Hematopoietic multipotent progenitor cell treated with erythropoietin and hydrocortisone succinate and interleukin-3 and kit ligand, for 6 days (in vitro differentiated cells): ENCODE data around the gene RAD9B.
"Not testable (repeated sequence)": the region's sequence is repeated elsewhere in the genome, so short reads cannot be mapped to it uniquely, and the experiment has no call there.

Source experiments
- DNase-seq: peaks from one replicate; pipeline ENCODE4 v3.0.0-alpha.2; 2015

RAD9B gene

DNA sequence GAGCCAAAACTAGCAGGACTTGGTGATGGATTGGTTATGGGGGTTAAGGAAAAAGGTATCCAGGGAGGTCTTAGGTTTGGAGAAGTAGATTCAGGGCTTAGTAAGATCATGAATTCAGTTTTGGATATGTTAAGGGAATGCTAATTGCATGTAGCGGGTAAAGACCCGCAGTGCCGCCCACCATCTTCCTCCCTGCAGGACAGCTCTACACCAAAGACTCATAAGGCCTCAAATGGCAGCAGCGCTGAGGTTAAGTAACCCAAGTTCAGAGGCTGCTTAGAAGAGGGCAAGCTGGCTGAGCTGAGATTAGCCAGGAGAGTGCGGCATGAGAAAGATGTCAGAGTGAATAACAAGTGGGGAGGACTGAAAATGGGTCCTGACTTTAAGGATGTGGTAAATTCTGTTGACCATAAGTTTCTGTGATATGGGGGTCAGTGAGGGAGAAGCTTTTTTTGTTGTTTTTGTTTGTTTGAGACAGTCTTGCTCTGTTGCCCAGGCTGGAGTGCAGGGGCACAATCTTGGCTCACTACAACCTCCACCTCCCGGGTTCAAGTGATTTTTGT, 26.2 kb downstream of the RAD9B start:
- no peak for DNase-seq

DNA sequence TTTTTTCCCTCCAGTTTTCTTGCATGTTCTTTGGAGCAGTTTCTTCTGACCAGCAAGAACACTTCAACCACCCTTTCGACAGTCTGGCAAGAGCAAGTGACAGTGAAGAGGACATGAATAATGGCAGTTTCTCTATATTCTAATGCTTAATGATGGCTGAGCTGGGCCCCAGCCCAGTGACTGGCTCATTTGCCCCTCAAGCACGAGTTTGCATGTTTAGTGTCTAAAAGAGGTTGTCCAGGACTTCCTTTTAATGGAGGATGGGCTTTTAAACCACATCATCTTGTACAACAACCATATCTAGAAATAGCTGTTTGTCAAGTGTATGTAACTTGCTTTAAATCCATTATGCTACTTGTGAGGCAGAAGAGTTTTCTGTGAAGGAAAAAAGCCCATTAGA, 28.4 kb downstream of the RAD9B start:
- DNase-seq = no peak

DNA sequence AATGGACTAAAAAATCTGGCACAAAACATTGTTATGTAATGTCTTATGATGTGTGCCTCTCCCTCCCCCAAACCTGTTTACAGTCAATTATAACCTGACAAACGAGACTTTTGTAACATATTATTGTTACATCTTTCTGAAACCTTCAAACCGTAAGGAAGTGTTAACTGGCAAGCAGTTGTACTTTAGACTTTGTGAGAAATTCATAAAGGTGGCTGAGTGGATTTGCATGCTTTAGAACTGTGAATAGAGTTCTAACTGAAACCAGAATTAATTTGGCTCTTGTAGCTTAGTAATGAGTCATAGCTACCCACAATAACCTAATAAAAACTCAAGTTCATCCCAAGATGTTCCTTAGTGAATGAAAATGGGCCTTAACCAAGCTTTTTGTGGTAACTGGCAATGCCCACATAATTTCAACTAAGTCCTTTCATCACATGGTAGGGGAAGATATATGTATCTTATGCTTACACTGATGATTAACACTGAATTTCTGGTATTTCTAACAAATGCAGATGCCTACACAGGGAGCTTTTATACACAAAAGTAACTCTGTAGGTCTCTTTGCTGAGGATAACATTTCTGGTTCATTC, 29.7 kb downstream of the RAD9B start:
- no peak for DNase-seq

DNA sequence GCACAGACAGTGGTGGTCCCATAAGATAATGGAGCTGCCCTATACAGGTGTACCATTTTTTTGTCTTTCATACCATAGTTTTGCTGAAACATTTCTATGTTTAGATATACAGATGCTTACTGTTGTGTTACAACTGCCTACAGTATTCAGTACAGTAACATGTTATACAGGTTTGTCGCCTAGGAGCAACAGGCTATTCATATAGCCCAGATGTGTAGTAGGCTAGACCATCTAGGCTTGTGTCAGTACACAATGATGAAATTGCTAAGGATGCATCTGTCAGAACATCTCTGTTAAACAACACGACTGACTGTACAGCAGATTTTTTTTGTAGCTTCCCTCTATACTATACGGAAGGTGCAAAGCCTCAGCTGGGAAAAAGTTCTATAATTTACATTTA, 30.5 kb downstream of the RAD9B start:
- DNase-seq = no peak

DNA sequence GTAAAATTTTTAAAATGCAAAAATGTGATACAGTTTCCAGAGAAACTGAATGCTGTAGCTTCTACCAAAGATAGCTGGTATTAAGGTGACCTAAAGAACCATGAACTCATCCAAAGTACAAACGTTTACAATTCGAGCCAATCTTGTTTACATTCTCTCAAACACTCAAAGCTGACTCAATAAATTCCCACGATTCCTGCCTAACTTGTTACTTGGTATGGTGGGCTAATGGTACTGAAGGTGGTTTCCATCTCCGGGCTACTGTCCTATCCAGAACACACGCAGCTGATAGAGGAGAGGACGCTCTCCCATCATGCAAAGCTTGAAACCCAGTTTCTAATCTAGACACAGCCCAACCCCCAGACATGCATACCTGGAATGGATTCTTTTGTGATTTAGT, 31.5 kb downstream of the RAD9B start:
- DNase-seq = no peak

DNA sequence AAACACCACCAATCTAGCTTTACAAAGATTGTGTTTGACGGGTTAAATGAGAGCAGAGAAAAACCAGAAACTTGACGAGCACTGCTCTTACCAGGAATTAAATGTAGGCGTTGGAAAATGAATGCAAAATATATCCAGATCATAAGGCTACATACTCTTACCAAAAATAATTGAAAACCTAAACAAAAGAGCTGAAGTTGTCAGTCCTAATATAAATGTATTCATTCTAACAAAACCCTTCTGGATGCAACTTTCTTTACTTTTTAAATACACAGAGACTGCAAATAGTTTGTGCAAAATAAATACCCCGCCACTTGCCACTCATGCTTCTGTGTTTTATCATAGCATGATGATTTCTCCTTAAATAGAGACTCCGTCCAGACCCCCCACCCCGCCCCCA, 32.7 kb downstream of the RAD9B start:
- no peak for DNase-seq

DNA sequence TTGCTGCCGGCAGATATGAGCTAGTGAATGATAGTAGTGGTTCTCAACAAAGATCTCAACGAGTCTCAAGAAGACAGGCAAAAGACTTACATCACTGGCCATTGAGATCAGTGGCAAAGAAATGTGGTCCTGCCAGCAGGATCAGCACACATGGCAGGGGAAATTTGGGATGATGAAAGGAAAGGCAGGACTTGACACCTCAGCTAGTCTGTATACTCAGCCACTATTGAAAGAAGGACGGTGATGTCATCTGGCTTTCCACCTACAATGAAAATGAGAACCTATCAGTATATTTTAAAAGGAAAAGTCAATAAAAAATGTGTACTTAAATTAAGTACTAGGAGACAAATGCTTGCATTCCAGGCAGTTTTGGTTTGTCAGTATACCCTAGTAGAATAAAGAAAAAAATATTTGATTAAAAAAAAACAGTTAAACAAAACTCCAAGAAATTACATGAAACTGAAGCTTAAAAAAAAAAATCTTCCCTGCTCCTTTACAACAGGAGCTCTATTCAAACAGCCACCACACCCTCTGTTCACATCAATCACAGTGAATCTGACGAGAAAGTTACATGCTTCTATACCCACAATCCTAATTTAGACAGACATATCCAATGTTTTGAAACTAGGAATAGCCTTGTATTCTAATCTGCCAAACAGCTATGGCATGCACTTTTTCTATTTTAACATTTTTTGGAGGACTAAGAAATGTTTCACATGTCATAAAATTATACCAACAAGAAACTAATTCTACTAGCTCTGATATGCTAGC, 34.9 kb downstream of the RAD9B start:
- no peak for DNase-seq

DNA sequence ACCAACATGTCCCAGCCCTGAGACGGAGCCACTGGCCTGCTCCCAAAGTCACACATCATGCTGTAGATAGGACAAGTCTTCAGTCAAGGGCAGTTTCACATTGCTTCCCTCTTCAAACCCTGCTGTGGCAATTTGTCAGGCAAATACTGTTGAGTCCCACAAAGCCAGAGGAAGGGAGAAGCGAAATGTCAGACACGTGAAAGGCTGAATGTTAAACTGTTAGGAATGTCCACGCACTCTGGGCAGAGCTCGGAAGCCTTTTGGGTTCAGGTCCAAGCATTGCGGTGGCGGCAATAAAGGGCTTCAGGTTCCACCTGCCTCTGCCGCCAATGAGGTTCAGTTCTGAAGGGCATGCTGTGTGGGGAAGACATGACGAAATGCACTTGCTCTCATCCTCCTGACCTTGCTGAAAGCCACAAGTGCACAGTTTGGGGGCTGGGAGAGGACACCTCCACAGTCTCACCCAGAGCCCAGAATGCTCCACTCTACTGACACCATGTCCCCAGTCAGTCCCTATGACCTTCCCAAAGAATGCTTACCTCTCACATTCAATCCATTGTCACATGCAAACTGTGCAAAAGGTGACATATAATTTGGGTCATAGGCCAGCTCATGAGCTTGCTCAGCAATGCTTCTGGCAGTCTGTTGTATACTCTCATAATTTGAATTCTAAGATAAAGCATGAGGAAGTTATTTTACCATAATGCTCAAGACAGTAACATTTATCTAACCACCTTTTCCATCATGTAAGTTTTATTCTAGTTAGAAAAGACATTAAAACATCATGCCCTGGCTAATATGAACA, 35.7 kb downstream of the RAD9B start:
- no peak for DNase-seq

DNA sequence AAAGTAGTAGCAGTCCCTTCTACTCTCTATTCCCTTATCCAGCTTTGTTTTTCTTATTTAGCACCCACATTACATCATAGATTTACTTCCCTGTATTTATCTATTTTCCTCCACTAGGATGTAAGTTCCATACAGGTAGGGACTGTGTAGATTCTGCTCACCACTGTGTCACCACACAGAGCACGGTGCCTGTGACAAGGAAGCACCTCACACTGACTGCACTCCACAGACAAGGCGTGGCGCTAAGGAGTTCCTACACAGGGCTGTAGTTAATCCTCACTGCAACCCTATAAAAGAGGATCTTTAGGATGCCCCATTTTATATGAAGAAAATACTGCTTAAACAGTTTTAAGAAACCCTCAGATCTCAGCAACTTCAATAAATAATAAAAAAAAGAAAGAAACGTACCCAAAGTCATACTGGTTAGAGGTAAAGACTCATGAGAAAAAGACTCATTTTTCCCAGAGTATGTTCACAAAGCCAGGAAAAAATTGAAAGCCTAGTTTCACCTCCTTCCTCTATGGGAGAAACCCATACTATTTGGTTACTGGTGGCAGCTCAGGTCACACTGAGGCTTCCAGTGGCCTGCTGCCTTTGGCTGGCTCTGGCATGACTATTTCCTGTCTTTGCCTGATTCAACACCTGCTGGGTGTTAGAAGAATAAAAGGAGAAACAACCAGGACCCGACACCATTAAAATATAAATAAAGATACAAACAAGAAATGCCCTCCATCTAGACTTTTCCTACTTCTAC, 36.9 kb downstream of the RAD9B start:
- no peak for DNase-seq

DNA sequence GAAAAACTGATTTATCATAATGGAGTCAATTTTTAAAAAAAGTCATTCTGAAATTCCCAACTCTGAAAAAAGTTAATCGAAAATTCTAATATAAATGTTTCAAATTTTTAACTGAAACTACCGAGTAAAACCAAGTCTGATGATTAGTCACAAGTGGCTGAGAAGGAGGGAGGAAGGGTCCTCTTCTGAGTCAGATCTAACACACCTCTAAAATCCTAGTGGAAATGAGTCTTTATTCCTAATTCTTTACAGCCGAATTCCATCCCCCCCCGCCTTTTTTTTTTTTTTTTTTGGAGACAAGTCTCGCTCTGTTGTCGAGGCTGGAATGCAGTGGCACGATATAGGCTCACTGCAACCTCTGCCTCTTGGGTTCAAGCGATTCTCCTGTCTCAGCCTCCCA, 37.9 kb downstream of the RAD9B start:
- no peak for DNase-seq

DNA sequence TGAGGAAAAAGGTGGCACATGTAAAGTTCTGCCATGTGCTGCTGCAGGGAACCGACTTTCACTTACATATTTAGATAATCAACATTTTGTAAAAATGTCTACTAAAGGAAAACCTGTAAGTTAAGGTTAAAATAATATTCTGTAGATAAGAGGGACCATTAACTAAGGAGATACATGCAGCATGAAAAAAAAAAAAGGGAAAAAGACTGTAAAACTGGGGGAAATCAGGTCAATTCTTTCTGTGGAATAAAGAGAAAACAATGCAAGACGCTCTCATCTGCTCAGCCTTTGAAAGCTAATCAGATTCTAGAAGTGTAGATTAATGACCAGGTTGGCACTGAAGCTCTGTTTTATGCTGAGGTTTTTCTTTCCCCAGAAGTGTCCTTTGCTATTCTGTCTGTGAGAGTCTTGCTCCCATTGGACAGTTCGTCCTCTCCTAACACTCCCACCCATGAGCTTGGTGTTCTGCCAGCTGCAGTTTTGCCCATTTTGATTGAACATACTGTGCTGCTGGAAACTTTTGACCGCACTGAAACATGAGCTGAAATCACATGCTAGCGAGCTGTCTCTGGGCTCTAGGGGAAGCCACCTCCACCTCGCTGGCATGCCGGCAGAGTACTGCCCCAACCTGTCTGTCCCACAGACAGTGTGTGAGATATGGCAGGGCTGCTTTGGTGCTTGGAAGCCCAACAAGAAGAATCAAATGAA, 41.3 kb downstream of the RAD9B start:
- DNase-seq = no peak

DNA sequence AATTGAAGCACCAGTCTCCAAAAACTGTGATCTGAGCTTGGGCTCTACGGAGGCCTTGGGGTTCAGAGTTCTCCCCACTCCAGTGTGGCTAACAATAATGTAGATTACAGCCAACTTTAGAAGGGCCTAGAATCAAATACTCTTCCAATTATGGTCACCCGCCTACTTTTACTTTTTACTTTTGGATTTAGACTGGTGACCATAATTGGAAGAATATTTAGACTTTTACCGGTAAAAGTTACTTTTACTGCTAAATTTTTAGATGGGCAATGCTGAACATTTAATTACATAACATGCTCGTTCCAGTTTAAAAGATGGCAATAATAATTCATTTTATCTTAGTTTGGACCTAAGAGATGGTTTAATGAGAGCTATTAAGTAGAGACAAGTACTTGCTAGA, 41.8 kb downstream of the RAD9B start:
- DNase-seq = no peak

DNA sequence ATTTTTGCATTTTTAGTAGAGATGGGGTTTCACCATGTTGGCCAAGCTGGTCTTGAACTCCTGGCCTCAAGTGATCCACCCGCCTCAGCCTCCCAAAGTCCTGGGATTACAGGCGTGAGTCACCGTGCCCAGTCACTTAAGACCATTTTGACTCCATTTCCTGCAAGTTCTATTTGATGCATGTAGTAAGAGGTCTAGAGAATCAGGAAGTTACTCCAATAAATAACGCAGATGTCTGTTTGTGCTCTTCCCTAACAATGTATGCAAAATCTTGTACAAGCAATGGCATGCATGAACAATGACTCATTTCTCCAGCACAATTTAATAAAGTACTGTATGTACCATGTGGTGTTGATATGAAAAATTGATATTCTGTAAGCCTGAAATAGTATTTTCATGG, 43.1 kb downstream of the RAD9B start:
- not testable (repeated sequence) for DNase-seq

DNA sequence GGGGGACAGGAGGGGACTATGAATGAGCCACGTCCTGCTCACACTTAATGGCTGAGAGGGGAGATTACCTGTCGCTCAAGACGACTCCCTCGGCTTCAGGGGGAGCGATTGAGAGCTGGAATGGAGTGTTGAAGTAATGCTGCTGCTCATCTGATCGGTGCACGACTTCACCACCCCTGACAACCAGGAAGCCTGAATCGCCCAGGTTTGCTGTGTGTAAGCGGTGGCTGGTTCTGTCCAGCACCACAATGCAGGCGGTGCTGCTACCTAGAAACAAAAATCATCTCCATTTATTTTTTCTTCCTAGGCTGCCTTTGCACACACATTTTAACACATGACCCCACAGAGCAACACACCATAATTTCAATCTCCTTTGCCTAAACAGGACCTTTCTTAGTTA, 43.7 kb downstream of the RAD9B start:
- DNase-seq = no peak

DNA sequence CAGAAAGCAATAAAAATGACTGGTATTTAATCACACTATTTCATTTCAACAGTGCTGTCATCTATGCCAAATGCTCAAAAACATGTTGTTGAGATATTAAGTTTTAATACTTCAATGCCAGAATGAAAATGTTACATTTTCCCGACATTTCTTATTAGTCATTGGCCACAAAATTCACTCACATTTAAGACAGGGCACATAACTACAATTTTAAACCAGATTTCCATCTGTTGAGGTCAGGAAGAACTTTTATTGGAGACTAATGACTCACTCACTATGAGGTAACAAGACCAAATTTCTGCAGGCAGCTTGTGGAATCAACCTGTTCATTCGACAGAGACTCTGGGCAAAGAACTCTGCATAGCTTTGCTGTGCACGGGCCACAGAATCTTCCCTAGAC, 44.2 kb downstream of the RAD9B start:
- no peak for DNase-seq

DNA sequence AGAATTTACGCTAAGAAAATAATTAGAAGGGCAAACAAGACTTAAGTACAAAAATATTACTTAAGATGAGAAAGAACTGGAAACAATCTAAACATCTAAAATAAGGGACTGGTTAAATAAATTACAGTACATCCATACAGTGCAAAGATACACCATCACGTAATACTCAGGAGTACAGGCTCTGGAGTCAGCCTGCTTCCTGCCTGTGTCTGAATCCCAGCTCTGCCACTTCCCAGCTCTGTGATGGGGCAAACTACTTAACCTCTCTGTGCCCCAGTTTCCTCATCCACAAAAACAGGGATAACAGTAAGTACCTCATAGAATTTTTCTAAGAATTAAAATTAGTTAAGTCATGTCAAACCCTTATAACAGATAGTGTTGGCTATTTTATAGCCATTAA, 45.0 kb downstream of the RAD9B start:
- no peak for DNase-seq

DNA sequence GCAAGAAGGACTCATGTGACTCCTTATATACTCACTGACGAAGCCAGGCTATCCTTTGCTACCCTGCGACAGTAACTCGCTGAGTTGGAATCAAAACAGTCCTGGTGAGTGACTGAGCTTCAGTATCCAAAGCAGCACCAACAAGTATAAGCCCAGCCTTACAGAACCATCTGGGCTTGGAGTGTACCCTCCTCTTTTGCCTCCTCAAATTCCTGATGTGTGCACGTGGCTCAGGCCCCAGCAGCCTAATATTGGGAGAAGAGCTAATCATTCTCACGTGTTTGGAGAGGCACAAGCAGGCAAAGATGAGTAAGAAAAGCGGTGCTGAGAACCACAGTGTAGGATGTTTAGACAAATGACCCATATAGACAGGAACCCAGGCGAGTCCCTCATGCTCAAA, 46.5 kb downstream of the RAD9B start:
- DNase-seq = no peak

DNA sequence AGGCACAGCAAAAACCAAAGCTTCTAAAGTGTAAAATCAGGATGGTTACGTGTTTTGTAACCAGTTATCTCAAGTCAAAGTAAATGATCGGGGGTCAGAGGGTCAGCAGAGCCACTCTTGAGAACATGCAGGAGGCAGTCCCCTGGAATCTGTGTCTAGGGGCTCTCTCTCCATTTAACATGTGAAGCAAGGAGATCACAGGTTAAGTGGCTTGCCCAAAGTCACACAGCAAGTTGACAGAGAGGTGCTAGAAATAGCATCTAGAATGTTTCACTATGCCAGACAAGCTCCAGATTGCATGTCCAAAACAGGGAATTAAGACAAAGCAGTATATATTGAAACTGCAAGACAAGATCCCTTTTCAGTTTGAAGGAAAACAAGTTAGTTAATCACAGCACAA, 47.6 kb downstream of the RAD9B start:
- no peak for DNase-seq

DNA sequence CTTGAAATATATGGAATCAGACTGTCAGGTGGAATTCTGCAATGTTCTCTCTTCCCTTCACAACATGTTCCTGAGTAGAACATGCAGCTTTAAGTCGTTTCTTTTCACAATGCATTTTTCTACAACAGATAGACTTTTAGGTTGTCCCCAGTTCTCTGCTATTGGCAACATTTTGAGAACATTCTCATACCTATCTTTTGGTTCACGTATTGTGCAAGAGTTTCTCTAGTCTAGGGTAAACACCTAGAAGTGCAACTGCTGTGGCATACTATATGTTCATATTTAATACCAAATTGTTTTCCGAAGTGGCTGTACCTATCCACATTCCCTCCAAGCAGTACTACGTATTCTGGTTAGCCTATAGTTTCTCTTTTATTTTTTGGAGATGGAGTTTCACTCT, 48.9 kb downstream of the RAD9B start:
- no peak for DNase-seq
